ENCODE results near the gene BRD9. TPM values are rescaled to one million over a fixed set of nuclear protein-coding genes. Genes with fewer than 3 reads are reported as not detected.
"Not testable (repeated sequence)": the region's sequence is repeated elsewhere in the genome, so short reads cannot be mapped to it uniquely, and the experiment has no call there.

Gene BRD9
- total and polyA plus RNA-seq, 2 of the 13 experiments (the other 11 are each of a cell fraction or from before 2014, with no cell fraction given) = 5.2 to 22.9 TPM

DNA sequence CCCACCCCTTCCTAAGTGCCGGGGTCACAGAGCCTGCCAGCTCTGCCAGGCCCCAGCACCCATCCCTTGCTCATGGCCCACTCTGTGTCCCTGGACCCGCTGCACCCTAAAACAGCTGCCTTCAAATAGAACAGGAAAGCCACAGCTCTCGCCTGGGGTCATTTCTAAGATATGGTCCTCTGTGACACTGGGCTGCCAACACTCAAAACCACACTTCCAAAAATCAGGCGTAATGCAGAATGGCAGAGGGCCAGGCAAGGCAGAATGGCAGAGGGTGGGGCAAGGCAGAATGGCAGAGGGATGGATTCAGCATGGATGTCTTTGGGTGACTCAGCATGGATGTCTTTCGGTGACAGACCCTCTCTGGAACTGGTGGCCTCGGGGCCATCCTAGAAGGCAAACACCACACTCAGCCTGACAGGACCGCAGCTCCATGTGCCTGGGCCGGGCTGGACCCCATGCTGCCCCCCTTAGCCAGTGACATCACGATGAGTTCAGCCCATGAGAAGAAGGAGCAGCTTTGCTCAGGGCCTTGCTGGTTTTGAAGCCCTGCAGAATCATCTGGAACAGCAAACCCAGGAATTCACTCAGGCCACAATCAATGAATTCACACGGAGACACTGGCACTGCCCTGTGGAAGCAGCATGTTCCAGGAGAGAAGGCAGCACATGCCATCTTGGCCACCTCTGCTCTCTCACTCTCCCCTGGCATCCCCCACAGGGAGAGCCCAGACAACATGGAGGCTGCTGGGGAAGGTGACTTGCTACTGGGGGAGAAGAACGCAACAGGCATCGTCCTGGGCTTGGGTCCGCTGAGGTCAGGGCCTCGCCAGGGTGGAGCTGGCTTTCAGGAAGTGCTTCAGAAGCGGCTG is 50.8 kb downstream of the BRD9 start:
- BruUV-seq (replicated peaks); H3K9ac ChIP-seq (ENCODE audit: insufficient read depth, low read depth, low read length); DNase-seq (ENCODE audit: low spot score); POLR2A ChIA-PET; FAIRE-seq; H3K79me2 ChIP-seq (ENCODE audit: insufficient read depth, low read length); CTCF ChIA-PET (ENCODE audit: low intra/inter-chr PET ratio, low total read pairs); H3K4me2 ChIP-seq (ENCODE audit: low read depth, low read length); ATAC-seq; H4K20me1 ChIP-seq (ENCODE audit: insufficient read depth, low read length); H3K9me3 ChIP-seq (ENCODE audit: low read length); H2AFZ ChIP-seq (ENCODE audit: low read length); H3K4me1 ChIP-seq (ENCODE audit: insufficient read depth, low read length); H3K4me3 ChIP-seq (replicated peaks in 1 of 3; ENCODE audit: insufficient read depth in 1 of 3, low read depth in 2 of 3, low read length in 3 of 3); H3K36me3 ChIP-seq (replicated peaks in 1 of 2; ENCODE audit: control insufficient read depth in 1 of 2, insufficient read depth in 2 of 2, low read length in 2 of 2); intact Hi-C loops (cut with micrococcal nuclease; ENCODE audit: unreplicated experiment); H3K27me3 ChIP-seq (ENCODE audit: control insufficient read depth in 1 of 2, insufficient read depth in 2 of 2, low read length in 2 of 2); H3K27ac ChIP-seq (ENCODE audit: extremely low read length, insufficient read depth, low read length): not testable (repeated sequence)
- in situ Hi-C loops (cut with HindIII; ENCODE audit: extremely low pct_ligation_motif_present, low pct_unique_long_range_greater_than_20kb) = loop anchor here (5.0 kb wide), 1 partner anchor 94 kb away; no protein-coding TSS in a partner anchor
- 71% methylated on average over 11 of the region's 15 CpGs for WGBS (ENCODE audit: low lambda C conversion rate)

- in situ Hi-C loops (cut with HindIII; ENCODE audit: extremely low pct_ligation_motif_present, low pct_unique_long_range_greater_than_20kb) = loop anchor here (5.0 kb wide), 1 partner anchor 94 kb away; no protein-coding TSS in a partner anchor
- DNase-seq (ENCODE audit: low spot score); BruUV-seq (replicated peaks); H3K9ac ChIP-seq (ENCODE audit: insufficient read depth, low read depth, low read length); H3K27me3 ChIP-seq (ENCODE audit: control insufficient read depth in 1 of 2, insufficient read depth in 2 of 2, low read length in 2 of 2); H3K4me2 ChIP-seq (ENCODE audit: low read depth, low read length); ATAC-seq; H3K79me2 ChIP-seq (ENCODE audit: insufficient read depth, low read length); FAIRE-seq; H3K27ac ChIP-seq (ENCODE audit: extremely low read length, insufficient read depth, low read length); H3K9me3 ChIP-seq (ENCODE audit: low read length); H3K36me3 ChIP-seq (replicated peaks in 1 of 2; ENCODE audit: control insufficient read depth in 1 of 2, insufficient read depth in 2 of 2, low read length in 2 of 2); H3K4me3 ChIP-seq (replicated peaks in 1 of 3; ENCODE audit: insufficient read depth in 1 of 3, low read depth in 2 of 3, low read length in 3 of 3); H4K20me1 ChIP-seq (ENCODE audit: insufficient read depth, low read length); H2AFZ ChIP-seq (ENCODE audit: low read length); intact Hi-C loops (cut with micrococcal nuclease; ENCODE audit: unreplicated experiment); POLR2A ChIA-PET; CTCF ChIA-PET (ENCODE audit: low intra/inter-chr PET ratio, low total read pairs); H3K4me1 ChIP-seq (ENCODE audit: insufficient read depth, low read length): not testable (repeated sequence)
- WGBS (ENCODE audit: low lambda C conversion rate) = 76% methylated on average over 8 of the region's 10 CpGs
These were observed 51.6 kb downstream of the BRD9 start for GRCh38 chr5:840974-841435.

GRCh38 chr5:840118-840973 is 52.3 kb downstream of the BRD9 start:
- H4K20me1 ChIP-seq (ENCODE audit: insufficient read depth, low read length); H3K9me3 ChIP-seq (ENCODE audit: low read length); FAIRE-seq; H3K4me2 ChIP-seq (ENCODE audit: low read depth, low read length); POLR2A ChIA-PET; DNase-seq (ENCODE audit: low spot score); intact Hi-C loops (cut with micrococcal nuclease; ENCODE audit: unreplicated experiment); H3K27ac ChIP-seq (ENCODE audit: extremely low read length, insufficient read depth, low read length); H3K36me3 ChIP-seq (replicated peaks in 1 of 2; ENCODE audit: control insufficient read depth in 1 of 2, insufficient read depth in 2 of 2, low read length in 2 of 2); ATAC-seq; BruUV-seq (replicated peaks); H3K9ac ChIP-seq (ENCODE audit: insufficient read depth, low read depth, low read length); H3K27me3 ChIP-seq (ENCODE audit: control insufficient read depth in 1 of 2, insufficient read depth in 2 of 2, low read length in 2 of 2); H3K4me3 ChIP-seq (replicated peaks in 1 of 3; ENCODE audit: insufficient read depth in 1 of 3, low read depth in 2 of 3, low read length in 3 of 3); CTCF ChIA-PET (ENCODE audit: low intra/inter-chr PET ratio, low total read pairs); H3K4me1 ChIP-seq (ENCODE audit: insufficient read depth, low read length); H3K79me2 ChIP-seq (ENCODE audit: insufficient read depth, low read length); H2AFZ ChIP-seq (ENCODE audit: low read length): not testable (repeated sequence)
- 74% methylated on average over 16 of the region's 21 CpGs for WGBS (ENCODE audit: low lambda C conversion rate)
- in situ Hi-C loops (cut with HindIII; ENCODE audit: extremely low pct_ligation_motif_present, low pct_unique_long_range_greater_than_20kb) = loop anchor here (5.0 kb wide), 1 partner anchor 93 kb away; no protein-coding TSS in a partner anchor

All from HepG2 (cell line).